Endothelial cell of umbilical vein (primary cell): ENCODE measurements around the gene IP6K2. TPM values are rescaled to one million over a fixed set of nuclear protein-coding genes. Genes with fewer than 3 reads are reported as not detected.

ENCODE experiments used
- BruUV-seq: library from RNA; stranded (reverse); fragments of 400-500 nt; replicated peaks from 2 replicates; lab custom pipeline; 2021; lab: Mats Ljungman, UMichigan
- CTCF ChIA-PET: fragments of 300-600, 350-600 bp; sonication (Branson Sonifier 250); formaldehyde crosslinking; loops from one replicate; lab custom pipeline; 2021; ENCODE audit warnings: antibody characterized with exemption, inconsistent platforms; lab: Charles Lee
- POLR2A ChIA-PET: fragments of 300-600, 350-600 bp; sonication (Branson Sonifier 250); formaldehyde crosslinking; loops from one replicate; lab custom pipeline; 2021; ENCODE audit warnings: antibody characterized with exemption, inconsistent platforms; lab: Charles Lee
- DNase-seq: peaks from one replicate; pipeline ENCODE4 v3.0.0-alpha.2; 2011; ENCODE audit warnings: low read depth, low spot score
- FAIRE-seq: peaks from 2 replicates; lab custom pipeline; 2011; peaks lifted over from hg19 to GRCh38; lab: Jason Lieb, UNC
- H2AFZ ChIP-seq: 2 replicates; pipeline ENCODE4 v1.6.0; 2012; ENCODE audit warnings: low read depth, low read length, control low read depth, inconsistent platforms
- H3K27ac ChIP-seq: 2 replicates; pipeline ENCODE4 v1.5.1; 2011; ENCODE audit warnings: low read depth, mild to moderate bottlenecking, control low read depth, low read length, moderate library complexity; ENCODE audit not compliant: insufficient read depth
- H3K27me3 ChIP-seq, 2 experiments: 2 replicates each; pipeline versions ENCODE4 v1.6.0 to v1.6.1; 2011; ENCODE audit warnings: low read length in 2 of 2, mixed read lengths in 1 of 2; ENCODE audit not compliant: control insufficient read depth in 2 of 2, insufficient read depth in 2 of 2
- H3K36me3 ChIP-seq, 2 experiments: 2 replicates in 1 of 2; 3 replicates in 1 of 2; pipeline ENCODE4 v1.5.1; 2011; ENCODE audit warnings: low read length in 2 of 2, mild to moderate bottlenecking in 1 of 2, moderate library complexity in 1 of 2; ENCODE audit not compliant: control insufficient read depth in 2 of 2, insufficient read depth in 2 of 2; ENCODE audit errors: extremely low read depth in 1 of 2
- H3K4me1 ChIP-seq: 3 replicates; pipeline ENCODE4 v1.5.1; 2011; ENCODE audit warnings: mild to moderate bottlenecking, low read length; ENCODE audit not compliant: control insufficient read depth, insufficient read depth; ENCODE audit errors: extremely low read depth
- H3K4me2 ChIP-seq: 2 replicates; pipeline ENCODE4 v1.6.1; 2011; ENCODE audit warnings: low read length, control low read depth, mixed read lengths; ENCODE audit not compliant: insufficient read depth
- H3K4me3 ChIP-seq, 3 experiments: fragments of 200-600 bp in 1 of 3; sonication (generic), shearing (Covaris generic) in 1 of 3; replicated peaks in 1 of 3; 2 replicates each; pipeline ENCODE4 v1.5.1; 2011 to 2016; ENCODE audit warnings: control low read depth in 3 of 3, low read length in 3 of 3, mild to moderate bottlenecking in 2 of 3, inconsistent platforms in 1 of 3, low read depth in 1 of 3, moderate library complexity in 1 of 3; ENCODE audit not compliant: insufficient read depth in 1 of 3
- H3K79me2 ChIP-seq: 2 replicates; pipeline ENCODE4 v1.6.0; 2012; ENCODE audit warnings: low read length, inconsistent platforms; ENCODE audit not compliant: control insufficient read depth, insufficient read depth
- H3K9ac ChIP-seq: replicated peaks from 2 replicates; pipeline ENCODE3; 2011; ENCODE audit warnings: low read length, control low read depth; ENCODE audit not compliant: insufficient read depth; ENCODE audit errors: extremely low read depth
- H3K9me1 ChIP-seq: replicated peaks from 3 replicates; pipeline ENCODE4 v1.6.0; 2011; ENCODE audit warnings: mild to moderate bottlenecking, low read length; ENCODE audit not compliant: control insufficient read depth, insufficient read depth; ENCODE audit errors: extremely low read depth
- H3K9me3 ChIP-seq: replicated peaks from 2 replicates; pipeline ENCODE4 v1.5.1; 2012; ENCODE audit warnings: low read length, inconsistent platforms; ENCODE audit not compliant: control insufficient read depth, insufficient read depth
- H4K20me1 ChIP-seq: replicated peaks from 2 replicates; pipeline ENCODE3; 2011; ENCODE audit warnings: mild to moderate bottlenecking, low read length; ENCODE audit not compliant: control insufficient read depth, insufficient read depth; ENCODE audit errors: extremely low read depth
- EZH2 ChIP-seq: IDR thresholded peaks from 2 replicates; pipeline ENCODE4 v1.6.1; 2012; ENCODE audit warnings: borderline replicate concordance, low read depth, mild to moderate bottlenecking, moderate library complexity, low read length, inconsistent platforms; ENCODE audit not compliant: severe bottlenecking
- MAX ChIP-seq: IDR thresholded peaks from 2 replicates; pipeline ENCODE4 v1.6.1; 2011; ENCODE audit not compliant: insufficient read depth, insufficient read length
- MYC ChIP-seq: IDR thresholded peaks from one replicate; pipeline ENCODE4 v1.6.1; 2011; ENCODE audit warnings: mild to moderate bottlenecking, low read depth, low read length
- POLR2A ChIP-seq: IDR thresholded peaks from 2 replicates; pipeline ENCODE4 v1.6.1; 2012; ENCODE audit warnings: low read depth, mild to moderate bottlenecking, control low read depth, low read length
- POLR2AphosphoS5 ChIP-seq: IDR thresholded peaks from 2 replicates; pipeline ENCODE4 v1.6.1; 2012; ENCODE audit warnings: low read depth, mild to moderate bottlenecking, control low read depth, low read length, moderate library complexity; ENCODE audit not compliant: insufficient read depth
- dilution Hi-C: fragments of 300-500 bp; cut with MboI; formaldehyde crosslinking; loops from one replicate; pipeline ENCODE4 v1.15.0; 2019; ENCODE audit warnings: low sequenced_read_pairs; ENCODE audit not compliant: extremely low pct_ligation_motif_present
- intact Hi-C: fragments of 100-400 bp; cut with micrococcal nuclease; formaldehyde crosslinking; loops from one replicate; pipeline ENCODE4 v1.10.0; 2022
- polyA plus RNA-seq, 4 experiments: library from polyadenylated mRNA; depleted of rRNA in 3 of 4; stranded (reverse) in 3 of 4; unstranded in 1 of 4; fragments of >200 nt; gene quantifications; 2 replicates each; pipeline versions ENCODE4 v1.2.1 to v1.2.3, GENCODE V29; 2011 to 2012; ENCODE audit warnings: missing spikeins in 1 of 4
- total RNA-seq: library from RNA; stranded (reverse); gene quantifications from 2 replicates; pipeline ENCODE4 v1.2.3, GENCODE V29; 2021

Gene IP6K2
- total and polyA plus RNA-seq, 2 donors (not counting 3 experiments of a cell fraction or from before 2014, with no cell fraction given): 81.8 to 143 TPM

- peaks cover 4% of the 10 kb centered on the region for H4K20me1 ChIP-seq
- H3K9ac ChIP-seq: no peak overlapping the region
- no TSS peak for BruUV-seq
- dilution Hi-C loops: no loop called here
- peaks cover 8% of the 10 kb centered on the region for H3K4me1 ChIP-seq
- H3K36me3 ChIP-seq: peaks cover 27 to 51% of the 10 kb centered on the region in 2 experiments
- no peak for FAIRE-seq
- no peak overlapping the region for H2AFZ ChIP-seq
- intact Hi-C loops: no loop called here
- no peak overlapping the region for H3K4me2 ChIP-seq
- no peak overlapping the region for H3K27ac ChIP-seq
- no peak overlapping the region for H3K4me3 ChIP-seq
- no peaks in the 10 kb centered on the region for H3K27me3 ChIP-seq
- ChIA-PET POLR2A (no interaction called here), CTCF (interaction anchor here (1.1 to 1.5 kb wide), 2 partner anchors 14 to 53 kb away, joined by 3 to 4 read pairs; partner anchors contain the start of gene SLC26A6)
- H3K9me3 ChIP-seq: no peaks in the 10 kb centered on the region
- H3K79me2 ChIP-seq: peaks cover 12% of the 10 kb centered on the region
- H3K9me1 ChIP-seq: no peaks in the 10 kb centered on the region
- no peak for TF ChIP-seq EZH2
- TF ChIP-seq POLR2AphosphoS5: no peak
- TF ChIP-seq POLR2A: no peak
- no peak for DNase-seq
These were observed 28.3 kb downstream of the IP6K2 start for GRCh38 chr3:48688737-48689075.

- peaks cover 4% of the 10 kb centered on the region for H4K20me1 ChIP-seq
- no peaks in the 10 kb centered on the region for H3K9me1 ChIP-seq
- H3K9me3 ChIP-seq: no peaks in the 10 kb centered on the region
- H3K36me3 ChIP-seq: peaks cover 22 to 47% of the 10 kb centered on the region in 2 experiments
- ChIA-PET CTCF (interaction anchor here (0.6 to 1.5 kb wide), 4 partner anchors 14 to 128 kb away, joined by 3 to 4 read pairs (median 4); partner anchors contain the start of gene SLC26A6), POLR2A (no interaction called here)
- FAIRE-seq: no peak
- peaks cover 8% of the 10 kb centered on the region for H3K79me2 ChIP-seq
- no peaks in the 10 kb centered on the region for H3K27me3 ChIP-seq
- H2AFZ ChIP-seq: no peak overlapping the region
- no TSS peak for BruUV-seq
- DNase-seq: no peak
- H3K9ac ChIP-seq: no peak overlapping the region
- no peak overlapping the region for H3K27ac ChIP-seq
- TF ChIP-seq MYC: no peak
- no peak for TF ChIP-seq MAX
- intact Hi-C loops (no loop called here), dilution Hi-C loops (no loop called here)
- peaks cover 14% of the 10 kb centered on the region for H3K4me1 ChIP-seq
- no peak overlapping the region for H3K4me3 ChIP-seq
- no peak overlapping the region for H3K4me2 ChIP-seq
These were observed 28.8 kb downstream of the IP6K2 start for GRCh38 chr3:48688032-48688736.
